GM12865 (cell line): ENCODE data around the gene MR1.

Experiments
- DNase-seq: peaks from one replicate; pipeline ENCODE4 v3.0.0; 2010; ENCODE audit warnings: low read depth
- H3K4me3 ChIP-seq: 2 replicates; pipeline ENCODE4 v1.5.1; 2011; ENCODE audit warnings: mild to moderate bottlenecking, low read depth, low read length, control low read depth
- CTCF ChIP-seq: IDR thresholded peaks from 2 replicates; pipeline ENCODE4 v1.5.1; 2011; ENCODE audit warnings: low read length, control low read depth, low read depth, inconsistent platforms; ENCODE audit not compliant: insufficient read depth; ENCODE audit errors: missing control alignments

The MR1 gene

GRCh38 chr1:181016563-181016962 lies 17.2 kb upstream of the MR1 start:
- no peak overlapping the region for H3K4me3 ChIP-seq
- TF ChIP-seq CTCF = no peak
- no peak for DNase-seq

- no peak for DNase-seq
- H3K4me3 ChIP-seq = no peak overlapping the region
- no peak for TF ChIP-seq CTCF
Measured at GRCh38 chr1:181018901-181019681, 14.7 kb upstream of the MR1 start.

GRCh38 chr1:181021159-181021558 lies 12.6 kb upstream of the MR1 start:
- no peak for TF ChIP-seq CTCF
- DNase-seq = no peak
- peak overlapping the region; percentile 100 for H3K4me3 ChIP-seq

GRCh38 chr1:181021811-181022434 lies 11.9 kb upstream of the MR1 start:
- DNase-seq = peak; percentile 83
- no peak for TF ChIP-seq CTCF
- H3K4me3 ChIP-seq = peak overlapping the region; percentile 100

- H3K4me3 ChIP-seq = peak overlapping the region; percentile 100
- DNase-seq = no peak
- no peak for TF ChIP-seq CTCF
Measured at GRCh38 chr1:181023265-181024057, 10.3 kb upstream of the MR1 start.

GRCh38 chr1:181028196-181028595 lies 5.6 kb upstream of the MR1 start:
- H3K4me3 ChIP-seq = no peak overlapping the region
- no peak for TF ChIP-seq CTCF
- DNase-seq = no peak
